ENCODE measurements around the gene THBS3. TPM values are rescaled to one million over a fixed set of nuclear protein-coding genes. Genes with fewer than 3 reads are reported as not detected.
"Not testable (repeated sequence)": the region's sequence is repeated elsewhere in the genome, so short reads cannot be mapped to it uniquely, and the experiment has no call there.

Gene THBS3
- polyA plus RNA-seq, 1 donor = 49.6 TPM

DNA sequence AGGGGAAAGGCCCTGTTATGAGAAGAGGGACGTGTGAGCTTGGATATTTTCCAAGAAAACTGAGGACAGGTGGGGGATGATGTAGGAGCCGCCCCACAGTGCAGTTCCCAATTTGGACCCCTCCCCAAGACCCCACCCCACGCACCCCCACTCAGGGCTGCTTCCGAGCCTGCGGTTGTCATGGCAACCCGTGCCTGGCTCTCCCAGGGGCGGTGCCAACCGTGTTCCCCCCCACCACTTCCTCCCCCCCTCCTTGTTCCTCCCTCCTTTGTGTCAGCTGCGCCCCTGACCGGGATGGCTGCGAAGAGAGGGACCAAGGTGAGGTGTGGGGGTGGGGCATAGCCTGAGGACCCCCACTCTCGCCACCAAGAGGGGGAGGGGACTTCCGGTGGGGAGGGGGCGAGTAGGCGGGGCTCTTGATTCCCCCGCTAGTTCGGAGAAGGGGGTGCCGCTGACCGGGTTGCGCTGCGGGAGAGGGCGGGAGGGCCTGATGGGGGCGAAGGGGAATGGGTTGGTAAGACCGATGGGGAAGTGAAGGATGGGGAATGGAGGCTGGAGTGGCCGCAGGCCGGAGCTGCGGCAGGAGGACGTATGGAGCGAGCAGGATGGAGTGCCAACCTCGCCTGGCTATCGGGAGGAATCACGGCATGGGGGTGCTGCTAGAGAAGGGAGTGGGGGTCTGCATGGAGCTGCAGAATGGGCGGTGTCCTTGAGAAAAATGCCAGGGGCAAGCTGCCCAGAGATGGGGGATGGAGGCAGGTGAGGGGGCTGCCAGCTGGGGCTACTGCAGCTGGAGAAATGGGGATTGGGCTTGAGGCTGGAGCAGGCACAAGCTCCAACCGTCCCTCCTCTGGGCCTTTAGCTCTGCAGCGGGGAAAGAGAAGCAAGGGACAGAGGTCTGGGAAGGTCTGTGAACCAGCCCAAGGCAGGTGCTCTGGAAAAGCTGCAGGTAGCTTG lies 33.1 kb downstream of the THBS3 start:
- DNase-seq = no peak

DNA sequence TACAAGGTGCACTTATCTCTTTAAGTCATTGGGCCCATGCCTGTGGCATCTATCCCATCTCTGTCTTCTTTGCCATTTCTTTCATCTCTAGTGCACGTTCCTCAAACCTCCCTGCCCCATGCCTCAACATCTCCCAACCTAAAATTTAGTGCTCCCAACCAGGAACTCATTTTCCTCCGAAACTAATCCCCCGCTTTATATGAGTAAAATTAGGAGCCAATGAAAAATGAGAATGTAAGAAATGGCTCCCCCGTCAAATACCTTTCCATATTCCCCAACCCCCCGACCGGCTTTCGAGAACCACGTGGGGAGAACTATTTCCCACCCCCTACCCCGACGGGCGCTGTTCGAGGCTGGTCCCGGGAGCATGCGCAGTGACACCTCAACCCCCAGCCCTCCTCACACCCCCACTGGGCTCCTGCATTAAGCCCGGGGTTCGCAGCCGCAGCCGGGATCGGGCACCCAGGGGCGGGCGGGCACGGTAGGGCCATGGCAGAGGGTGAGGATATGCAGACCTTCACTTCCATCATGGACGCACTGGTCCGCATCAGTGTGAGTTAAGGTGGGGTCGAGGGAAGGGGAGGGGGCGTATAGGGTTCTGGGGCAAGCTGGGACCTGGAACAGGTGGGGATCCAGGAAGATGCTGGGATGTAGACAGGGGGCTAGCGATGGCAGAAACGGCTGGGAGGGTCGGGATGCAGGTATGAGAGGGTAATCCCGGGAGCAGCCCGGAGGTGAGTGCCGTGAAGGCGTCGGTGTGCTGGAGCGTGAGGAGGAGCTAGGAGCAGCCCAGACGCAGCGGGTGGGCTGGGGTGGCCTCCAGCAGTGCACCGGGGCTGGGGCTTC lies 34.0 kb downstream of the THBS3 start, which contains the start of gene TRIM46:
TRIM46 (plus strand) TSS at position 372 of the 846 bp plus-strand sequence; CDS start at position 490, 118 bp downstream.
- DNase-seq = no peak

DNA sequence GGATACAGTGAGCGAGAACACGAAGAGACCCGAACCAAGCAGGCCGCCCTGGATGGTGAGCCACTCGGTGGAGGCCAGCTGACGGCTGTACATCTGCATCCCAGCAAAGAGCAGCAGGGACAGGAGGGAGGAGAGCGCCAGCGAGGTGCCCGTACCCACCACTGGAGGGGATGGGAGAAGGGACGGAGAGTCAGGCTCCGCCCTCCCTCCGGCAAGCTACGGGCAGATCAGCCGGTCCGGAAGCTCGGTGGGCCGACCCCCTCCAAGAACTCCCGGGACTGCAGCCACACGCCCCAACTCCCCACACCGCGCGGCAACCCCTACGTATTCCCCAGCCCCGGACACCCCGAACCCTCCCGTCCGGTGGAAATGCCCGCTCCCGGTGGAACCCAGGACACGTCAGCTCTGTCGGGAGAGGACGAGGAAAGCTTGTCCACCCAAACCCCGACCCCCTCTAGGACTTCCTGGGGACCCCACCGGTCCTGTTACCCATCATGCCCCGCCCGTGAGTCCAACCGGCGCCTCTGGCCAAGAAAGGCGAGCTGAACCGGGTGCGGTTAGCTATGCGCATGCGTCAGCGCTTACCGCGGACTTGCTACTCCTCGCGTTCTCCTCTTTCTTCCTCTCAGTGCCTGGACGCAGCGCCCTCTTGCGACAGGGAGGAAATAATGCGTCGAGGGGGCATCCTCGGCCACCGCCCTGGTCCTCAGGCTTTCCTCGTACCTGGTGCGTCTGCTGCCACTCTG lies 34.8 kb downstream of the THBS3 start, which contains the start of gene KRTCAP2:
KRTCAP2 (minus strand) TSS at position 573 of the 746 bp plus-strand sequence; CDS start at position 493, 80 bp downstream.
- DNase-seq = peak; percentile 96

DNA sequence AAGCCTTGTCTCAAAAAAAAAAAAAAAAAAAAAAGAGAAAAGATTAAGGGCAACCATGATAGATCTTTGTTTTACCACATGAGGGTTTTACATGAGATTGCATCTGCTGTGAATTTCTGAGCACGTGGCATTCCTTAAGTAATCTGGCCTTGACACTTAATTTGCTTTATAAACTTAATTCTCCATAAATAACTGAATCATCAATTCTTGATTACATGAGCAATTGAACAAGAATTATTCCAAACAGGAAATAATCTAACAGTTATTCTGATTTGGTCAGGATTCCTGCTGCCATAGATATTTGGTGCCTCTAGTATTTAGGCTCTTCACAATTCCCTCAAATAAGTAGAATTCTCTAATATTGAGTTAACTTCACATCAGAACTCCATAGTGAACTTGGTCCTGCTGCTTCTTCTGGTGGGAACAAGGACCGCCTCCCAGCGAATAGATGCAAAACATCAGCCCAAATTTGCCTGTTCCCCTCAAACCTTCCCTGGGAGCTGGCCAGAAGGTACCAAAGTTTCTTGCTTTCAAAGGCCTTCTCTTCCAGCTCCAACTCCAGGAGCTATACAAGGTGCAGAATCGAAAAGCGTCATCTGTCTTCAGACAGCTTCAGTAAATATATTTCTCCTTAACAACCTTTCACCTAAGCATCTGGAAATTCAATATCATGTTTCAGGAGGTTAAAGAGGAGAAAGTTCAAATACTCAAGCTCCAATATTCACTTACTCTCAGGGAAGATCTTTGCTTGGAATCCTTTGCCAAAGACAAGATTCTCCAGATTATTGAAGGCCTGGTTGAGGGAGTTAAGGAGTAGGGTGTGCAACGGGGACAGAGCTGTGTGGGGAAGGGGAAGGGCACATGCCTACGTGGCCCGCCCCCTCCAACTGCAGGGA lies 35.6 kb downstream of the THBS3 start:
- DNase-seq = no peak

DNA sequence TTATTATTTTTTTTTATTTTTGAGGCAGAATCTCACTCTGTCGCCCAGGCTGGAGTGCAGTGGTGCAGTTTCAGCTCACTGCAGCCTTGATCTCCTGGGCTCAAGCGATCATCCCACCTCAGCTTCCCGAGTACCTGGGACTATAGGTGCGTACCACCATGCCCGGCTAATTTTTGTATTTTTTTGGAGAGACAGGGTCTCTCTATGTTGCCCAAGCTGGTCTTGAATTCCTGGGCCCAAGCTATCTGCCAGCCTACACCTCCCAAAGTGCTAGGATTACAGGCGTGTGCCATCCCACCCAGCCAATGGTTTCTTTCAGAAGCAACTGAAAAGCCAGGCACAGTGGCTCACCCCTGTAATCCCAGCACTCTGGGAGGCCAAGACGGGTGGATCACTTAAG lies 36.9 kb downstream of the THBS3 start:
- DNase-seq = no peak

DNA sequence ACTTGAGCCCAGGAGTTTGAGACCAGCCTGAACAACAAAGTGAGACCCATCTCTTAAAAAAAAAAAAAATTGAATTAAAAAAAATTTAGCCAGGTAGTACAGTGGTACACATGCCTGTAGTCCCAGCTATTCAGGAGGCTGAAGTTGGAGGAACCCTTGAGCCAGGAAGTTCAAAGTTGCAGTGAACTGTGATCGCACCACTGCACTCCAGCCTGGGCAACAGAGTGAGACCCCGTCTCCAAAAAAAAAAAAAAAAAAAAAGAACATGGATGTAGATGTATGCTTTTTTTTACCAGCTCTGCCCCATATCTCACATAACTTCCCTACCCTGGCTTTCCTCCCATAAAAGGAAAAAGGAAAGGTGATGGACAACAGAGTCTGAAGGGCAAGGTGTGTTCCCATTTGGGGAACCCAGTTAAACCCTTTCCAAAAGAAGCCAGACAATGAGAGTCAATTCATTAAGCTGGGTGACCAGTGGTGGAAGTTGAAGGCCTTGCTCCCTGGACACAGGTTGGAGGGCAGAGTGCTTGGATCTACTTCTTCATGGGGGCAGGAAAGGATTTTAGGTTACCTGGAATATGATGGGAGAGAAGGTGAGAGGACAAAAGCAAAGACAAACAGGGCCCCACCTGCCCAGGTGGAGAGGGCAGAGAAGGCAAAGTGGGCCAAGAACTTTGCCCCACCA lies 37.5 kb downstream of the THBS3 start:
- no peak for DNase-seq

DNA sequence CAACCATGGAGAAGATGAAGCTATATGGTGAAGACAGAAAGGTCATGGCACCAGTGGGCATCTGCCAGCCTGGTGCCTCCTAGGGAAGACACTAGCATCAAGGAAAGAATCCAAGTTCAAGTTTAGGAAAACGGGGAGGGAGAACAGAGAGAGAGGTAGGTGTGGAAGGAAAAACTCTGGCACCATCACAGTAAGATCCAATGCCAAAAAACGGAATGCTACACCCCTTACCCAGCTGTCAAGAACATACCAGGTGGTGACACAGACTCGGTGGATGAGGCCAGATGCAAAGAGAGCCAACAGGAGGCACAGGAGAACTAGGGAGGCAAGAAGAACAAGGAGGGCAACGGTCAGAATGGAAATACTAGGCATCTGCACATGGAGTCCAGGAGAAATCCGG lies 38.2 kb downstream of the THBS3 start:
- DNase-seq = no peak

DNA sequence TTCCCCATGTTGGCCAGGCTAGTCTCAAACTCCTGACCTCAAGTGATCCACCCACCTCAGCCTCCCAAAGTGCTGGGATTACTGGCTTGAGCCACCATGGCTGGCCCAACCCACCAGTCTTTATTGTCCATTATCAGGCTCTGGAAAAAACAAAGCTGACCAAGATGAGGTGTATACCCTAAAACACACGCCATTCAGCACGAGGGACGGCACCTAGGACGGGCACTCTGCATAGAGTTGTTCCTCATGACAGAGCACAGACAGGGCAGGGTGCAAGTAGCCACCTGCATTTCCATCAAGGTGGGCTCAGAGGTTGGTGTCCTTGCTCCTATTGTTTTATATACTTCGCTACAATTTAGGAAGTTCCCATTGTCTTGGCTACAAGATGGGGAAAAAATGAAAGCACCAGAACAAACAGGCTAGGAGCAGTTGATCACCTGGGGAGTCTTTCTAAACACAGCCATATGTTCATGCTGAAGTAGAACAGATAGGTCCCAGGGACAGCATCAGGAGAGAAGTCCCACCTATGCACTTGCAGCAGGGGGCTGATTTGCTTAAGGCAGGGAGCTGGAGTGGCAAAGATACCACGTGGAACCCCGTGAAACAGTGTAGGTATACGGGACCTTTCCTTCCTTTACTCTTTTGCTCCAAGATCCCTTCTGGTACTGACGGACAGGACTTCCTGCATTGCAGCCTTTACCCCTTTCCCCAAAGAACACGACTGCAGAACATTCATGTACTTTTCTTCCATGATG lies 39.1 kb downstream of the THBS3 start:
- DNase-seq = no peak

DNA sequence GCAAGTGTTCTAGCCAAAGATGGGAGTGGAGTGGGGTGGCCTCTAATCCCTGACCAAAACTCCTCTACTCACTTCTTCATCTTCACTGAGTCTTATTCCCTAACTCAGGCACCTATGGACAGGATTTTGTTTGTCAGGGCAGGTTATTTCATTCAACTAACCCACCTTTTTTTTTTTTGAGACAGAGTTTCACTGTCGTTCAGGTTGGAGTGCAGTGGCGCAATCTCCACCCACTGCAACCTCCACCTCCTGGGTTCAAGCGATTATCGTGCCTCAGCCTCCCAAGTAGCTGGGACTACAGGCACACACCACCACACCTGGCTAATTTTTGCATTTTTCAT lies 39.6 kb downstream of the THBS3 start:
- not testable (repeated sequence) for DNase-seq

DNA sequence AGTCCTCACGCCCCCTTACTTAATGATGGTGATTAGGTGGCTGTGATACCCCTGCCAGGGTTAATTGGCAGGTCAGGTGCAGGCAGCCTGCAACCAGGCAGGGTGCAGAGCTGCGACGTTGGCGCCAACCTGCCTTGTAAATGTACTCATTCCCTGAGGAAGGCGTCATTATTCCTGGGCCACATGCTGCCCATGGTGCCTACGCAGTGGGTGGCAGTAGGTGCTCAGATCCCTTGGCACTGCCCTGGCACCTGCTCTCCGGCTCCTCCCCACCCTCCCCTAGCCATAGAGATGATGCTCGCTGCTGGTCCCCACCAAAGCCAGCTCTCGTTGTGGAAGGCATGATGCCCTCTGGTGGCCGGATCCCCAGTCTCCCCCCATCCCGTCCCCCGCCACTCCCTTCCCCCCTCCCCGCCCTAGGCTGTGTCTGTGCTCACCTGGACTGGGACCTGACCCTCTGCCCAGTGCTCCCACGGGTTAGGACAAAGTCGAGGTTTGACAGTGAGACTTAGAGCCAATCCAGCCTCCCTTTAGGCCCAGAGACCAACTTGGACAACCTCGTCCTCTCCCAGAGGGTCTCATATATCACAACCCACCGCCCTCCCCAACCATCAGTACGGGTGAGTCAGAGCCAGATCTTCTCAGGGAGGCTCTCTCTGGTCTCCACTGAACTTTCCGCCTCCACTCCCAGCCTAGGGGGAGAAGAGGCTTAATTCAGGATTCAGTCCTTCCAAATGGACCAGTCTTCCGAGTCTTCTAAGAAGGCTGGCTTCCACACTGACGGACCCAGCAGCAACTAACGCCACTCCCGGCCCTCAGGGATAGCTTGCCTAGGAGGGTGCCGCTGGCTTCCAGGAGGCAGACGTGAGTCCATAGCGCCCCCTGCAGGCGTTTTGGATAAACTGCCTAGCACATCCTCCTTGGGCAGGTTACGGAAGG lies 40.3 kb downstream of the THBS3 start:
- DNase-seq = peak; percentile 88

DNA sequence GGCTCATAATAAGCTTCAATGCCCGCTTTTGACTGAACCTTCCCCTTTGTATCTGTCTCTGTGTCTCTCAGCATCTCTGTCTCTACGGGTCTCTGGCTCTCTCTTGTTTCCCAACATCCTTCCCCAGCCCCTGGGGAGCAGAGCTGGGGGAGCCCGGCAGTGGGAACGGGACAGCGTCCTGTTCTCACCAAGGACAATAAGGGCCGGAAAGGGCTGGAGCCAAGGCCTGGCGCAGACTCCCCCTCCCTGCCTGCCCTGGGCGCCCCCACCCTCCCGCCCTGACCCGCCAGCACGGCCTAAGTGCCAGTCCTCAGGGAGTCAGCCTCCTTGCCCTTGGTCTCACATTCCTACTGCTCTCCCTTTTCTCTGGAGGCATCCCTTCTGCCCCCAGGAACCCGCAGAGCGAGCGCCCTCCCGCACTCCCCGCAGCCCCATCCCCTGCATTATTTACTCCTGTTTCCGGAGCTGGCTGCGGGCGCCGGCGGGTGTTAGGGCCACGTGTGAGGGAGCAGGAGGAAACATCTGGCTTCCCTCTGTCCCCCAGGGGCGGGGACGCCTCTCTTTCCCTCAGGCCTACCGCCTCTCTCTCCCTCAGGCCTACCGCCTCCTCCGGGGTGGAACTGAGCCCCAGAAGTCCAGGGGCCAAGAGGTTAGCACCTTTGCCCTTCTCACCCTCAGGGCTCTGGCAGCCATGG lies 41.1 kb downstream of the THBS3 start:
- peak; percentile 55 for DNase-seq

DNA sequence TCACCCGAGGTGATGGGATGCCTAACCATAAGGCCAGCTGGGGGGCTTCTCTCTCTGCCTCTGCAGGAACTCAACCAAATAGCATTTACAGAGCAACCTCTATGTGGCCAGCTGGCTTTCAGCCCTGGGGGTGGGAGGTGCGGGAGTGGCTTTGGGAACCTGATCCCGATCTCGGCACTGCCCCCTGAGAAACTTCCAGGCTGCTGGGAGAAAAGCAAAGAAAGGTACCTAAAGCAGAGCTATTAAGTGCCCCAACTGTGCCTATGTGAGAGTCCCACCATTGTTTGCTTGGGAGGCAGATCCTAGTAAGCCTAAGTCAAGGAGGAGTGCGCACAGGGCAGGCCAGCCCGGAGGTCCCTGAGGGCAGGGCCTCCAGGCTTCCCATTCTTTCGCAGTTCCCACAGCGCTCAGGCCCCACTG lies 41.6 kb downstream of the THBS3 start:
- no peak for DNase-seq

DNA sequence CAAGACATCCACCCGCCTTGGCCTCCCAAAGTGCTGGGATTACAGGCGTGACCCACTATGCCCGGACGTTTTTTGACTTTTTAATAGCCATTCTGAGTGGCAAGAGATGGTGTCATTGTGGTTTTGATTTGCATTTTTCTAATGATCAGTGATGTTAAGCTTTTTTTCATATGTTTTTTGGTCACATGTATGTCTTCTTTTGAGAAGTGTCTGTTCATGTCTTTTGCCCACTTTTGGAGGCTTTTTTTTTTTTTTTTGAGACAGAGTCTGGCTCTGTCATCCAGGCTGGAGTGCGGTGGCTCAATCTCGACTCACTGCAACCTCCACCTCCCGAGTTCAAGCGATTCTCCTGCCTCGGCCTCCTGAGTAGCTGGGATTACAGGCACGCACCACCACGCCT lies 43.1 kb downstream of the THBS3 start:
- DNase-seq = not testable (repeated sequence)

DNA sequence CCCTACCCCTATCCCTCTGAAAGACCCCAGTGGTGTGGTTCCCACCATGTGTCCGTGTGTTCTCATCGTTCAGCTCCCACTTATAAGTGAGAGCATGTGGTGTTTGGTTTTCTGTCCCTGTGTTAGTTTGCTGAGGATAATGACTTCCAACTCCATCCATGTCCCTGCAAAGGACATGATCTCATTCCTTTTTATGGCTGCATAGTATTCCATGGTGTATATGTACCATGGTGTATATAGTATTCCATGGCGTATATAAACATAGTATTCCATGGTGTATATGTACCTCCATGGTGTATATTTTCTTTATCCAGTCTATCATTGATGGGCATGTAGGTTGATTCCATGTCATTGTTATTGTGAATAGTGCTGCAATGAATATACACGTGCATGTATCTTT lies 43.9 kb downstream of the THBS3 start:
- DNase-seq = not testable (repeated sequence)

DNA sequence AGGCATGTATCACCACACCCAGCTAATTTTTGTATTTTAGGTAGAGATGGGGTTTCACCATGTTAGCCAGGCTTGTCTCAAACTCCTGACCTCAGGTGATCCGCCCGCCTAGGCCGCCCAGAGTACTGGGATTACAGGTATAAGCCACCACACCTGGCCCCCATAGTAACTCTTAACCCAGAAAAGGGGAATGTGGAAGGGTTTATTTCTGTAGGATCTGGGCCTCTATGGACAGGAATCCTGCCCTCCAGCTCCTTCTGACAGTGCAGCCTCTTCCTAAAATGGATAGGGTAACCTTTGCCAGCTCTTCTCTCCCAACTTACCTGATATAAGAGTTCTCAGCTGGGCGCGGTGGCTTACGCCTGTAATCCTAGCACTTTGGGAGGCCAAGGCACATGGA lies 45.1 kb downstream of the THBS3 start:
- DNase-seq = not testable (repeated sequence)

DNA sequence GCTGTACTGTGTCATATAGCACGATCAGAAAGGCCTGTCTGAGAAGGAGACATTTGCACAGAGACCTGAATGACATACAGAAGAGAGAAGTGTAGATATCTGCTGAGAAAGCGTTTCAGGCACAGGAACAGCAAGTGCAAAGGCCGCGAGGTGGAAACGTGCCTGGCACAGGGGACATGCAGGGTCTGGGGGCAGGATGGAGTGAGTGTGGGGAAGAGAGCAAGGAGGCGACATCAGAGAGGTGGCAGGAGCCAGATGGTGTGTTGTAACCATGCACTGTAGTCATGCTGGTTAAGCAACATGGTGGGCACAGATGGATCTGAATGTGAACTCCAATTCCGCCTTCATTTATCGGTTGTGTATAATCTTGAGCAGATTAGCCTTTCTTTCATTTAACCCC lies 47.6 kb downstream of the THBS3 start:
- DNase-seq = no peak

DNA sequence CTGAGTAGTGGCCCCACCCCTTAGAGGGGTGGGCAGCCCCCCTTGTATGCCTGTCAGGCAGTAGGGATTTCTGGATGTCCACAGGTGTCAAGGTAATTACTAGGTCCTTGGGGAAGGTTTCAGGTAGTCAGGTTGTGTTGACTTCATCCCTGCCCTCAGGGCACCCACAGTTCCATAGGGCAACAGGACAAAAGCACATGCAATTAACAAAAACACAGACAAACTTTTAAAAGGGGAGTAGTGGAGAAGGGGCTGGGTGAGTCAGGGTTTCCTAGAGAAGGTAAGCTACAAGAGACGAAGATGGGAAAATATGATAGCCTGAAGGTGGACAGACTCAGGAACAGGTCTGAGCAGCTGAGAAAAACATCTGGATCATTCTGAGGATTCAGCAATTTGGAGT lies 48.7 kb downstream of the THBS3 start:
- no peak for DNase-seq

Data from left kidney (tissue), 2 donors.